ENCODE results near the gene PRR23E. TPM values are rescaled to one million over a fixed set of nuclear protein-coding genes. Genes with fewer than 3 reads are reported as not detected.

PRR23E gene, protein sequence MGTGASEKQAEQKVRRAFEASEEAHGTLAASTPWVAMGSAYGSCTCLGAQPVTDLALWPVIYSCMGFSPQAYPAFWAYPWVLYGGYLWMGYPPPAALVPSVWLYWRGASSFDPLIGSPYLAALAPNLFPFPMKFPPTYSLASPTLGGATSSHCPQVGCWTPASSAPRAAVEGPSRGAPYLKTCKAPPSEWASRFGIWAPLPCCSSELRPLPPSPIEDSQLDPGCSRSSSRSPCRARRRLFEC
- total RNA-seq (2022; extraction: Qiagen RNA extraction), result not detected in 5 replicates

GRCh38 chr3:127192576-127193232 lies at the start of gene PRR23E:
PRR23E (plus strand) TSS chr3:127193131; CDS start chr3:127196686, 3,555 bp downstream.

Other genes starting within 250 kb of the PRR23E start
- 15.5 to 28.8 TPM (median 25.2 TPM) in 5 replicates for gene PLXNA1, start 210.0 kb upstream of the PRR23E start, total RNA-seq (2022; extraction: Qiagen RNA extraction)
- gene PRR20G, start 94.9 kb downstream of the PRR23E start, total RNA-seq (2022; extraction: Qiagen RNA extraction), result 1.8 to 2.6 TPM (median 2.0 TPM) in 5 replicates

Data from A549 treated with dexamethasone at 1 μM for 4 hours (cell line).